ENCODE measurements around the gene GPR78. TPM values are rescaled to one million over a fixed set of nuclear protein-coding genes. Genes with fewer than 3 reads are reported as not detected.

Gene GPR78
- total RNA-seq, 1 donor from 2014 or later = 23.1 TPM

DNA sequence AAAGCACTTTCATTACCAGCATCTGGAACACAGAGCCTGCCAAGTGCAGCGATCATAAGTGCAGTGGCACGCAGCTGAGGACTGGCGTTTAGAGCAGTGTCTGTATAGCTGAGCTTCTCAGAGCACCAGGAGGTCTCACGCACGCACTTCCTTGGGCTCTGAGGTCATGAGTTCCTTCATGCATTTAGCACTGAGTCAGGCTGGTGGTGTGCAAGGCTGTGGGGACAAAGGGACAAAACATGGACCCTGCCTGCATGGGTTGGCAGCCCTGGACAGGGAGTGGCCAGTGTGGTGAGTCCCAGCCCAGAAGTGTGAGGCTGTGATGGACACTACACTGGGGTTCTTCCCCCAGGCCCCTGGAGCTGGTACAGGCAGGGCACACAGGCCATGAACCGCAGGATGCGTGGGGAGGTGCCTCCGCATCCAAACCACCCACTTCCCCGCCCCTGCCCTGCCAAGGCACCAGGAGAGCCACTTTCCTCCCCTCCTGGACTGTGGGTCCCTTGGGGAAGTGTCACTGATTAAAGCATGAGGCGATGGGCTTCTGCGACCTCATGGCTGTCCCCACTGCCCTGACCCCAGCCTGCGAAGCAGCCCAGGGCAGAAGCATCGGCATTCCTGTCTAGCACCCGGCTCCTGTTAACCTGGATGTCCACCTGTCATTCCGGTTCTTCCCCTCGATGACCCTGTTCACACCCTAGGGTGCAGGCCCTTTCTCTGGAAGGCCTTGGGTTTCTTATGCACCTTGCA lies 37.2 kb upstream of the GPR78 start:
- TF ChIP-seq POLR2A (IDR thresholded peaks at IDR 0.05) = no peak
- TF ChIP-seq, protein P1, sequence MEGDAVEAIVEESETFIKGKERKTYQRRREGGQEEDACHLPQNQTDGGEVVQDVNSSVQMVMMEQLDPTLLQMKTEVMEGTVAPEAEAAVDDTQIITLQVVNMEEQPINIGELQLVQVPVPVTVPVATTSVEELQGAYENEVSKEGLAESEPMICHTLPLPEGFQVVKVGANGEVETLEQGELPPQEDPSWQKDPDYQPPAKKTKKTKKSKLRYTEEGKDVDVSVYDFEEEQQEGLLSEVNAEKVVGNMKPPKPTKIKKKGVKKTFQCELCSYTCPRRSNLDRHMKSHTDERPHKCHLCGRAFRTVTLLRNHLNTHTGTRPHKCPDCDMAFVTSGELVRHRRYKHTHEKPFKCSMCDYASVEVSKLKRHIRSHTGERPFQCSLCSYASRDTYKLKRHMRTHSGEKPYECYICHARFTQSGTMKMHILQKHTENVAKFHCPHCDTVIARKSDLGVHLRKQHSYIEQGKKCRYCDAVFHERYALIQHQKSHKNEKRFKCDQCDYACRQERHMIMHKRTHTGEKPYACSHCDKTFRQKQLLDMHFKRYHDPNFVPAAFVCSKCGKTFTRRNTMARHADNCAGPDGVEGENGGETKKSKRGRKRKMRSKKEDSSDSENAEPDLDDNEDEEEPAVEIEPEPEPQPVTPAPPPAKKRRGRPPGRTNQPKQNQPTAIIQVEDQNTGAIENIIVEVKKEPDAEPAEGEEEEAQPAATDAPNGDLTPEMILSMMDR (IDR thresholded peaks at IDR 0.05) = no peak
- TF ChIP-seq POLR2AphosphoS5 (IDR thresholded peaks at IDR 0.05; ENCODE audit: insufficient read depth in 1 of 2, low read depth in 1 of 2) = no peak
- no peaks in the 10 kb centered on the region for H3K9me3 ChIP-seq
- no peaks in the 10 kb centered on the region for H3K36me3 ChIP-seq
- DNase-seq (ENCODE audit: extremely low spot score in 2 of 2) = no peak
- H3K4me1 ChIP-seq = no peaks in the 10 kb centered on the region
- H3K27ac ChIP-seq = no peak overlapping the region
- H3K4me3 ChIP-seq = no peak overlapping the region
- intact Hi-C loops (cut with DNase I) = no loop called here
- no peaks in the 10 kb centered on the region for H3K27me3 ChIP-seq

DNA sequence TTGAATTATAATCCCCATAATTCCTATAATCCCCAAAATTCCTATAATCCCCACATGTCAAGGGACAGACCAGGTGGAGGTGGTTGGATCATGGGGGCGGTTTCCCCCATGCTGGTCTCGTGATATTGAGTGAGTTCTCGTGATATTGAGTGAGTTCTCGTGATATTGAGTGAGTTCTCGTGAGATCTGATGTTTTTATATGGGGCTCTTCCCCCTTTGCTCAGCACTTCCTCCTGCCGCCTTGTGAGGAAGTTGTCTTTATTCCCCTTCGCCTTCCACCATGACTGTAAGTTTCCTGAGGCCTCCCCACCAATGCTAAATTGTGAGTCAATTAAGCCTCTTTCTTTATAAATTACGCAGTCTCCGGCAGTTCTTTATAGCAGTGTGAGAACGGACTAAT lies 36.6 kb upstream of the GPR78 start:
- intact Hi-C loops (cut with DNase I) = no loop called here
- no peak for DNase-seq (ENCODE audit: extremely low spot score in 2 of 2)
- Histone ChIP-seq H3K27ac (no peak overlapping the region), H3K4me1 (no peaks in the 10 kb centered on the region), H3K36me3 (no peaks in the 10 kb centered on the region), H3K27me3 (no peaks in the 10 kb centered on the region), H3K4me3 (no peak overlapping the region), H3K9me3 (no peaks in the 10 kb centered on the region)
- TF ChIP-seq POLR2A (IDR thresholded peaks at IDR 0.05) = no peak
- TF ChIP-seq, protein P1 (IDR thresholded peaks at IDR 0.05) = no peak

DNA sequence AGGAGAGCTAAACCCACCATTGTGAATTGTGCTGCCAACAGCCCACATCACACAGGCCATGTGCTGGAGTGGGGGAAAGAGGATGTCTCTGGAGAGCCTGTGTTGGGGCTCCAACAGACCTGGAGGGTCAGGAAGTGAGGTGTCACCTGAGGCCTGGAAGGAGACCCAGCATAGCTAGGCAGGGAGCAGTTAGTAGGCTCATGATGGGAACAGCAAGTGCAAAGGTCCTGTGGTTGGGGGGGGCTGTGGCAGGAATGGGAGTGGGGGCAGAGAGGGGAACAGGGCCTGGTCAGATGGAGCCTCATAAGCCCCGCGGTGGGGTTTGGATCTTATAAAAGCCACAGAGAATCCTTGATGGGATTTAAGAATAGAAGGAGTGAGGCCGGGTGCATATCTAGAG lies 35.9 kb upstream of the GPR78 start:
- H3K4me1 ChIP-seq = no peaks in the 10 kb centered on the region
- H3K27me3 ChIP-seq = no peaks in the 10 kb centered on the region
- no peaks in the 10 kb centered on the region for H3K36me3 ChIP-seq
- H3K4me3 ChIP-seq = no peak overlapping the region
- TF ChIP-seq, protein P1 (IDR thresholded peaks at IDR 0.05) = no peak
- no peak for TF ChIP-seq POLR2A (IDR thresholded peaks at IDR 0.05)
- TF ChIP-seq POLR2AphosphoS5 (IDR thresholded peaks at IDR 0.05; ENCODE audit: insufficient read depth in 1 of 2, low read depth in 1 of 2) = no peak
- H3K27ac ChIP-seq = no peak overlapping the region
- DNase-seq (ENCODE audit: extremely low spot score in 2 of 2) = no peak
- intact Hi-C loops (cut with DNase I) = no loop called here
- H3K9me3 ChIP-seq = no peaks in the 10 kb centered on the region

DNA sequence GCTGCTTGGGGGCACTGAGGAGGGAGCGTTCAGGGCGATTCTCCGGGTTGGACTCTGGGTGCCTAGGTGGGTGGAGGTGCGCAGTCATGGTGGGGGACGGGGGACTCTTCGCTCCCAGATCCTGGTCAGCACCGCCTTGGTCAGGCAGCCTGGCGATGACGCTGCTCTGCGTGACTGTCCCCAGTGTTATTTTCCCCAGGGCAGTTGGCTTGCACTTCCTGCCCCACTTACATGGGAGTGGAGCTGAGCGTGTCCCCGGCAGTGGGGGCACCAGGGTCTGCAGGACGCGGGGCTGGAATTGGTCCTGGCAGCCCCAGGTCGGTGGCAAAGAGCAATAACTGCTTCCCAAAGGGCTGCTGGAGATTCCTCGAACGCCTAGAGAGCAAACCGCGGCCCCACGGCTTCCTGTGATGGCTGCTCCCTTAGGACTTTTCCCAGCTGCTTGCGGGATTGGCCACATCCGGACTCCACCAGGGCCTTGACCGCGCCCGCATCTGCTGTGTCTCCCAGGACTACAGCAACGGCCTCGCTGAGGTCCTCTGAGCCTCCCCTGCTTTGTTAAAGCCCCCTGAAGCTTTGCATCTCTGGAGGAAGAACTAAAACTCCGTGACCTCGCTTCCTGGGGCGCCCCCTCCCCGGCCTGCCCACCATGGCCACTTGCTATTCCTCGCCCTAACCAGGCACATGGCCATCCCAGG lies 35.3 kb upstream of the GPR78 start:
- Histone ChIP-seq H3K4me3 (no peak overlapping the region), H3K4me1 (no peaks in the 10 kb centered on the region), H3K27ac (no peak overlapping the region), H3K27me3 (no peaks in the 10 kb centered on the region), H3K36me3 (no peaks in the 10 kb centered on the region), H3K9me3 (no peaks in the 10 kb centered on the region)
- TF ChIP-seq, protein P1 (IDR thresholded peaks at IDR 0.05) = no peak
- no peak for TF ChIP-seq POLR2AphosphoS5 (IDR thresholded peaks at IDR 0.05; ENCODE audit: insufficient read depth in 1 of 2, low read depth in 1 of 2)
- TF ChIP-seq POLR2A (IDR thresholded peaks at IDR 0.05) = no peak
- no peak for DNase-seq (ENCODE audit: extremely low spot score in 2 of 2)
- intact Hi-C loops (cut with DNase I) = no loop called here

DNA sequence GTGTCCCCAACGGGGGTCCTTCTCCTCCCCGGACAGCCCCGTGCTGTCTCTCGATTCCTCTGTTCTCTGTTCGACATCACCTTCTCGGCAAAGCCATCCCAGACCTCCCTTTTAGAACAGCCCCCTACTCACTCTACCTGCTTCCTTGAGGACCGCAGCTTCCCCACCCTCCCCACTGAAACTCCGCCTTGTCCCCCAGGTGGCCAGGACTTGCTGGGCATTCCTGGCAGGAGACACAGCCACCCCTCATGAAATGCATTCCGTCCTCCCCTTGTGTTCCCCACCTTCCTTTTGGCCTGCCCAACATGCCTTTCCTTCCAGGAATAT lies 34.8 kb upstream of the GPR78 start:
- Histone ChIP-seq H3K4me3 (no peak overlapping the region), H3K36me3 (no peaks in the 10 kb centered on the region), H3K27ac (no peak overlapping the region), H3K9me3 (no peaks in the 10 kb centered on the region), H3K4me1 (no peaks in the 10 kb centered on the region), H3K27me3 (no peaks in the 10 kb centered on the region)
- no peak for DNase-seq (ENCODE audit: extremely low spot score in 2 of 2)
- intact Hi-C loops (cut with DNase I) = no loop called here
- TF ChIP-seq POLR2AphosphoS5 (IDR thresholded peaks at IDR 0.05; ENCODE audit: insufficient read depth in 1 of 2, low read depth in 1 of 2) (no peak), POLR2A (IDR thresholded peaks at IDR 0.05) (no peak)
- TF ChIP-seq, protein P1 (IDR thresholded peaks at IDR 0.05) = no peak
